Neural cell (in vitro differentiated cells): ENCODE measurements around the gene SLC29A4. TPM values are rescaled to one million over a fixed set of nuclear protein-coding genes. Genes with fewer than 3 reads are reported as not detected.

Experiments used
- H2AFZ ChIP-seq: fragments of 200-600, 300-800 bp; sonication (generic), shearing (Covaris generic); 2 replicates; pipeline ENCODE4 v1.6.0; 2014; ENCODE audit warnings: low read depth, mild to moderate bottlenecking, antibody characterized with exemption, low read length, moderate library complexity
- H3F3A ChIP-seq: fragments of 200-600 bp; shearing (Covaris generic); 2 replicates; pipeline ENCODE4 v1.6.1; 2016; ENCODE audit warnings: mild to moderate bottlenecking, moderate library complexity, mixed read lengths, antibody characterized with exemption, low read length; ENCODE audit not compliant: insufficient read depth, poor library complexity, severe bottlenecking
- H3K27ac ChIP-seq: fragments of 200-600, 300-800 bp; sonication (generic), shearing (Covaris generic); 2 replicates; pipeline ENCODE4 v1.5.1; 2014; ENCODE audit warnings: mild to moderate bottlenecking, low read length, moderate library complexity
- H3K27me3 ChIP-seq: fragments of 300-800, 200-600 bp; sonication (generic), shearing (Covaris generic); 2 replicates; pipeline ENCODE4 v1.6.0; 2014; ENCODE audit warnings: mild to moderate bottlenecking, low read depth, low read length, moderate library complexity; ENCODE audit not compliant: insufficient read depth
- H3K36me3 ChIP-seq: fragments of 300-800, 200-600 bp; sonication (generic), shearing (Covaris generic); 2 replicates; pipeline ENCODE4 v1.5.1; 2014; ENCODE audit warnings: mild to moderate bottlenecking, antibody characterized with exemption, low read length, moderate library complexity; ENCODE audit not compliant: insufficient read depth
- H3K4me2 ChIP-seq: fragments of 300-800, 200-600 bp; sonication (generic), shearing (Covaris generic); 2 replicates; pipeline ENCODE4 v1.6.0; 2014; ENCODE audit warnings: mild to moderate bottlenecking, low read length
- H3K4me3 ChIP-seq: fragments of 300-800, 200-600 bp; sonication (generic), shearing (Covaris generic); 2 replicates; pipeline ENCODE4 v1.5.1; 2014; ENCODE audit warnings: mild to moderate bottlenecking, low read length, moderate library complexity
- H3K79me2 ChIP-seq: fragments of 200-600 bp; shearing (Covaris generic); replicated peaks from 2 replicates; pipeline ENCODE4 v1.6.0; 2014; ENCODE audit warnings: mild to moderate bottlenecking, low read length, moderate library complexity; ENCODE audit not compliant: insufficient read depth
- H3K9ac ChIP-seq: fragments of 300-800, 200-600 bp; sonication (generic), shearing (Covaris generic); 2 replicates; pipeline ENCODE4 v1.6.1; 2016; ENCODE audit warnings: mild to moderate bottlenecking, low read length, mixed read lengths
- H3K9me2 ChIP-seq: fragments of 200-600 bp; shearing (Covaris generic); 2 replicates; pipeline ENCODE4 v1.6.1; 2016; ENCODE audit warnings: mild to moderate bottlenecking, low read length, mixed read lengths; ENCODE audit not compliant: insufficient read depth
- H3K9me3 ChIP-seq: fragments of 200-600, 300-800 bp; sonication (generic), shearing (Covaris generic); 2 replicates; pipeline ENCODE4 v1.6.1; 2016; ENCODE audit warnings: mild to moderate bottlenecking, mixed run types, low read length, moderate library complexity, mixed read lengths
- H4K20me1 ChIP-seq: fragments of 200-600 bp; shearing (Covaris generic); 2 replicates; pipeline ENCODE4 v1.6.1; 2016; ENCODE audit warnings: mild to moderate bottlenecking, mixed run types; ENCODE audit not compliant: insufficient read depth
- EP300 ChIP-seq: fragments of 450-650 bp; conservative IDR thresholded peaks from 2 replicates; pipeline ENCODE4 v1.6.1; 2014; ENCODE audit warnings: antibody characterized with exemption, mild to moderate bottlenecking, moderate library complexity; ENCODE audit not compliant: poor library complexity, severe bottlenecking
- EZH2 ChIP-seq: fragments of 200-600, 300-800 bp; shearing (Covaris generic), sonication (generic); IDR thresholded peaks from 2 replicates; pipeline ENCODE4 v1.6.1; 2014; ENCODE audit warnings: antibody characterized with exemption, low read length, borderline replicate concordance, mild to moderate bottlenecking; ENCODE audit not compliant: insufficient read depth, poor library complexity, severe bottlenecking
- MXI1 ChIP-seq: fragments of 450-650 bp; conservative IDR thresholded peaks from 2 replicates; pipeline ENCODE4 v1.6.1; 2014; ENCODE audit warnings: antibody characterized with exemption, mild to moderate bottlenecking; ENCODE audit not compliant: poor library complexity, severe bottlenecking
- POLR2AphosphoS5 ChIP-seq: IDR thresholded peaks from 2 replicates; pipeline ENCODE4 v1.6.1; 2012
- RAD21 ChIP-seq: fragments of 450-650 bp; conservative IDR thresholded peaks from 2 replicates; pipeline ENCODE4 v1.6.1; 2014; ENCODE audit warnings: antibody characterized with exemption, mild to moderate bottlenecking, moderate library complexity
- SMC3 ChIP-seq: fragments of 450-650 bp; conservative IDR thresholded peaks from 2 replicates; pipeline ENCODE4 v1.6.1; 2014; ENCODE audit warnings: antibody characterized with exemption, mild to moderate bottlenecking, moderate library complexity; ENCODE audit not compliant: poor library complexity
- TAF1 ChIP-seq: IDR thresholded peaks from 2 replicates; pipeline ENCODE4 v1.6.1; 2012; ENCODE audit warnings: low read depth
- polyA plus RNA-seq: library from polyadenylated mRNA; depleted of rRNA; stranded (reverse); fragments of >200 nt; gene quantifications from 2 replicates; pipeline ENCODE4 v1.2.3, GENCODE V29; 2014
- TF ChIP-seq, protein P1 (sequence below): fragments of 450-650 bp; IDR thresholded peaks from 2 replicates; pipeline ENCODE4 v1.5.1; 2014; ENCODE audit warnings: antibody characterized with exemption, mild to moderate bottlenecking, moderate library complexity; ENCODE audit not compliant: poor library complexity, severe bottlenecking
- TF ChIP-seq, protein P2 (sequence below): IDR thresholded peaks from 2 replicates; pipeline ENCODE4 v1.6.1; 2012; ENCODE audit warnings: borderline replicate concordance

Gene SLC29A4
- polyA plus RNA-seq, 1 donor from 2014 or later = 32.4 TPM

DNA sequence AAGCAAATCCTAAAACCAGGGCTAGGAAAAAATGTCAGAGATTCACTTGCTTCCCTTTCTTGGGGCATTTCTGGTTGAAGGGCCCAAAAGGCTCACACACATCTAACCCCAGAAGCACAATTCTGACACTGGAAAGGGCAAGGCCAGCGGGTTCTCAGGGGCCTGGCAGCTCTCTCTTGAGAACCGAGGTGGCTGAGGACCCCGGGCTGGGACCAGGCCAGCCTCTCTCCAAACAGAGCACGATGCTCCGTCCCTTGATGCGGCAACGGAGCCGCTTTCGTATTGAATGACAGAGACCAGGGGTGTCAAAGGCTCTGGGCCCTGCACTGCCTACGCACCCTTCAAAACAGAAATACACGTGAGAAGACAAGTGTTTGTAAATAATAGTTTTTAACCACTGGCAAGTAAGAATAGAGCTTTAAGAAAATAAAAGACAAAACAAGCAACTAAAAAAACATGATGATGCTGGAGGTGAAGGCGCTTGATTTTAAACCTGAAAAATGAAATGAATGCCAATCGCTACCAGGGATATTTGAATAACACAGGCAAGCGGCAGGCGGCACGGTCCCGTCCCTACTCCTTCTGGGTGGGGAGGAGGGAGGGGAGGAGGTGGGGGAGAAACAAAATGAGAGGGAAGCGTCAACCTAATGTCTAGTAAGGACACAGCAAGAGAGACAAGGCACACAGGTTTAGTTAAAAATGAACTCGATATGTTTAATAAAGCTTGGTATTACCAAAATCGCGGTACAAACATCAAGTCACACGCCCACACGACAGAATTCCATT lies 68.0 kb downstream of the SLC29A4 start:
- Histone ChIP-seq H3K9ac (no peak overlapping the region), H4K20me1 (peaks cover 19% of the 10 kb centered on the region), H3K79me2 (peaks cover 65% of the 10 kb centered on the region), H3K36me3 (peaks cover 4% of the 10 kb centered on the region), H3K4me3 (no peak overlapping the region), H3K9me3 (no peaks in the 10 kb centered on the region), H3K27me3 (no peaks in the 10 kb centered on the region), H3K9me2 (no peaks in the 10 kb centered on the region), H3K4me2 (no peak overlapping the region), H3F3A (no peaks in the 10 kb centered on the region), H2AFZ (no peak overlapping the region), H3K27ac (no peak overlapping the region)
- no peak for TF ChIP-seq MXI1
- TF ChIP-seq, protein P1, sequence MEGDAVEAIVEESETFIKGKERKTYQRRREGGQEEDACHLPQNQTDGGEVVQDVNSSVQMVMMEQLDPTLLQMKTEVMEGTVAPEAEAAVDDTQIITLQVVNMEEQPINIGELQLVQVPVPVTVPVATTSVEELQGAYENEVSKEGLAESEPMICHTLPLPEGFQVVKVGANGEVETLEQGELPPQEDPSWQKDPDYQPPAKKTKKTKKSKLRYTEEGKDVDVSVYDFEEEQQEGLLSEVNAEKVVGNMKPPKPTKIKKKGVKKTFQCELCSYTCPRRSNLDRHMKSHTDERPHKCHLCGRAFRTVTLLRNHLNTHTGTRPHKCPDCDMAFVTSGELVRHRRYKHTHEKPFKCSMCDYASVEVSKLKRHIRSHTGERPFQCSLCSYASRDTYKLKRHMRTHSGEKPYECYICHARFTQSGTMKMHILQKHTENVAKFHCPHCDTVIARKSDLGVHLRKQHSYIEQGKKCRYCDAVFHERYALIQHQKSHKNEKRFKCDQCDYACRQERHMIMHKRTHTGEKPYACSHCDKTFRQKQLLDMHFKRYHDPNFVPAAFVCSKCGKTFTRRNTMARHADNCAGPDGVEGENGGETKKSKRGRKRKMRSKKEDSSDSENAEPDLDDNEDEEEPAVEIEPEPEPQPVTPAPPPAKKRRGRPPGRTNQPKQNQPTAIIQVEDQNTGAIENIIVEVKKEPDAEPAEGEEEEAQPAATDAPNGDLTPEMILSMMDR = no peak
- TF ChIP-seq SMC3 = no peak
- TF ChIP-seq EZH2 = no peak
- TF ChIP-seq POLR2AphosphoS5 = no peak
- no peak for TF ChIP-seq EP300
- no peak for TF ChIP-seq RAD21
- no peak for TF ChIP-seq TAF1
- TF ChIP-seq, protein P2, sequence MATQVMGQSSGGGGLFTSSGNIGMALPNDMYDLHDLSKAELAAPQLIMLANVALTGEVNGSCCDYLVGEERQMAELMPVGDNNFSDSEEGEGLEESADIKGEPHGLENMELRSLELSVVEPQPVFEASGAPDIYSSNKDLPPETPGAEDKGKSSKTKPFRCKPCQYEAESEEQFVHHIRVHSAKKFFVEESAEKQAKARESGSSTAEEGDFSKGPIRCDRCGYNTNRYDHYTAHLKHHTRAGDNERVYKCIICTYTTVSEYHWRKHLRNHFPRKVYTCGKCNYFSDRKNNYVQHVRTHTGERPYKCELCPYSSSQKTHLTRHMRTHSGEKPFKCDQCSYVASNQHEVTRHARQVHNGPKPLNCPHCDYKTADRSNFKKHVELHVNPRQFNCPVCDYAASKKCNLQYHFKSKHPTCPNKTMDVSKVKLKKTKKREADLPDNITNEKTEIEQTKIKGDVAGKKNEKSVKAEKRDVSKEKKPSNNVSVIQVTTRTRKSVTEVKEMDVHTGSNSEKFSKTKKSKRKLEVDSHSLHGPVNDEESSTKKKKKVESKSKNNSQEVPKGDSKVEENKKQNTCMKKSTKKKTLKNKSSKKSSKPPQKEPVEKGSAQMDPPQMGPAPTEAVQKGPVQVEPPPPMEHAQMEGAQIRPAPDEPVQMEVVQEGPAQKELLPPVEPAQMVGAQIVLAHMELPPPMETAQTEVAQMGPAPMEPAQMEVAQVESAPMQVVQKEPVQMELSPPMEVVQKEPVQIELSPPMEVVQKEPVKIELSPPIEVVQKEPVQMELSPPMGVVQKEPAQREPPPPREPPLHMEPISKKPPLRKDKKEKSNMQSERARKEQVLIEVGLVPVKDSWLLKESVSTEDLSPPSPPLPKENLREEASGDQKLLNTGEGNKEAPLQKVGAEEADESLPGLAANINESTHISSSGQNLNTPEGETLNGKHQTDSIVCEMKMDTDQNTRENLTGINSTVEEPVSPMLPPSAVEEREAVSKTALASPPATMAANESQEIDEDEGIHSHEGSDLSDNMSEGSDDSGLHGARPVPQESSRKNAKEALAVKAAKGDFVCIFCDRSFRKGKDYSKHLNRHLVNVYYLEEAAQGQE = no peak

DNA sequence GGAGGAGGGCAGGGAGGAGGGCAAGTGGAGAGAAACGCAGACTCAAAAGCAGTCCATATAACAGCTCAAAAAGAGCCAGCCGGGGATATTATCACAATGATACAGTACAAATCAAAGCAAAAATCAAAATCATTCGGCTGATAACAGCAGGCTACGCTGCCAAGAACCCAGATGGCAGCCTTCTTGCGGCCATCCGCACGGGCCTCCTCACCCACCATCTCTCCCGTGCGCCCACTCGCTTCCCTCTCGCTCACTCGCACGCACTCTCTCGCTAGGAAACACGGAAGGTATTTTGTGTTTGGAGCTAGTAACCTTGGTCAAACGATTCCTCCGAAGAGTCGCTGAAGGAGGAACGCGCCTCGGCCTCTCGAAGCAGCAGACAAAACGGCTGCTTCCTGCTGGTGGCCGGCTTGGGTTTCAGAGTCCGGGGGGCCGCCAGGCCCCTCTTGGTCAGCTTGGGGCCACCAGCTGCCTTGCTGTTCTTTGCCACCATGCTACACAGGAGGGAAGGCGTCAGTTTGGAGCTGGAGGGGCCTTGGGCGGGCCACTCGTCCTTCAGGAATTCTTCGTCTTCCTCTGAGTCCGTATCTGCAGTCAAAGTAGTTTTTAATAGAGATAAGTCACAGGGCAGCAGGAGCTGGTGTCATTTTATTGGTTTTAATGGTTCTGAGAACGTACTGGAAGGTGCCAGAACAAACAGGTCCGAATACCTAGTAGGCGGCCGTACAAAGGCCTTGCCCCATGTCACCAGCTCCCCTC lies 68.9 kb downstream of the SLC29A4 start:
- no peaks in the 10 kb centered on the region for H3K9me2 ChIP-seq
- no peak overlapping the region for H2AFZ ChIP-seq
- H3K9me3 ChIP-seq = no peaks in the 10 kb centered on the region
- H3K27me3 ChIP-seq = no peaks in the 10 kb centered on the region
- no peak overlapping the region for H3K4me2 ChIP-seq
- peaks cover 4% of the 10 kb centered on the region for H3K36me3 ChIP-seq
- no peaks in the 10 kb centered on the region for H3F3A ChIP-seq
- H3K9ac ChIP-seq = no peak overlapping the region
- TF ChIP-seq POLR2AphosphoS5 = no peak
- no peak for TF ChIP-seq SMC3
- TF ChIP-seq MXI1 = no peak
- TF ChIP-seq, protein P1 = no peak
- TF ChIP-seq TAF1 = no peak
- TF ChIP-seq RAD21 = no peak
- no peak for TF ChIP-seq EZH2
- TF ChIP-seq, protein P2 = no peak
- no peak for TF ChIP-seq EP300
- no peak overlapping the region for H3K27ac ChIP-seq
- H3K79me2 ChIP-seq = peaks cover 73% of the 10 kb centered on the region
- peaks cover 19% of the 10 kb centered on the region for H4K20me1 ChIP-seq
- no peak overlapping the region for H3K4me3 ChIP-seq
